SK-N-SH treated with all-trans-retinoic acid at 6 μM for 48 hours (cell line): ENCODE results near the gene CRIP1.

Source experiments
- ATAC-seq: fragments of 200-7000 bp; cut with Tn5 transposase; 3 replicates; pipeline ENCODE4 v1.9.1; 2020; ENCODE audit warnings: mild to moderate bottlenecking, moderate library complexity
- ARNTL ChIP-seq: fragments of 450-650 bp; formaldehyde crosslinking; IDR thresholded peaks from 2 replicates; pipeline ENCODE4 v1.5.0; 2020; ENCODE audit warnings: low read depth, mild to moderate bottlenecking, moderate library complexity, borderline replicate concordance
- BACH2 ChIP-seq: fragments of 250-450 bp; sonication (Bioruptor Pico); IDR thresholded peaks from 2 replicates; pipeline ENCODE4 v1.9.0; 2021; ENCODE audit warnings: mild to moderate bottlenecking, borderline replicate concordance
- CSDC2 ChIP-seq: fragments of 250-450 bp; sonication (Bioruptor Pico); IDR thresholded peaks from 2 replicates; pipeline ENCODE4 v1.5.0; 2020; ENCODE audit warnings: mild to moderate bottlenecking, moderate library complexity
- ESRRG ChIP-seq: fragments of 250-450 bp; sonication (Bioruptor Pico); IDR thresholded peaks from 2 replicates; pipeline ENCODE4 v1.6.1; 2021; ENCODE audit warnings: mild to moderate bottlenecking
- GLIS3 ChIP-seq: fragments of 250-450 bp; sonication (Bioruptor Pico); IDR thresholded peaks from 2 replicates; pipeline ENCODE4 v1.5.0; 2020; ENCODE audit warnings: mild to moderate bottlenecking, moderate library complexity
- ISL1 ChIP-seq: fragments of 250-450 bp; sonication (Bioruptor Pico); IDR thresholded peaks from 2 replicates; pipeline ENCODE4 v2.1.2; 2022; ENCODE audit warnings: mild to moderate bottlenecking, moderate library complexity
- OSR1 ChIP-seq: fragments of 250-450 bp; sonication (Bioruptor Pico); IDR thresholded peaks from 2 replicates; pipeline ENCODE4 v1.8.0; 2022; ENCODE audit warnings: moderate library complexity, mild to moderate bottlenecking, inconsistent platforms
- RARB ChIP-seq: fragments of 250-450 bp; sonication (Bioruptor Pico); IDR thresholded peaks from 2 replicates; pipeline ENCODE4 v1.8.0; 2021; ENCODE audit warnings: mild to moderate bottlenecking, moderate library complexity
- TCF4 ChIP-seq: fragments of 250-450 bp; sonication (Bioruptor Pico); IDR thresholded peaks from 2 replicates; pipeline ENCODE4 v1.8.0; 2021; ENCODE audit warnings: mild to moderate bottlenecking, moderate library complexity, borderline replicate concordance
- TOX ChIP-seq: fragments of 250-450 bp; sonication (Bioruptor Pico); IDR thresholded peaks from 2 replicates; pipeline ENCODE4 v1.8.0; 2021; ENCODE audit warnings: mild to moderate bottlenecking, moderate library complexity, borderline replicate concordance
- ZC3H10 ChIP-seq: fragments of 250-450 bp; sonication (Bioruptor Pico); IDR thresholded peaks from 2 replicates; pipeline ENCODE4 v1.5.1; 2021; ENCODE audit warnings: mild to moderate bottlenecking, moderate library complexity
- ZFP3 ChIP-seq: fragments of 250-450 bp; sonication (Bioruptor Pico); IDR thresholded peaks from 2 replicates; pipeline ENCODE4 v1.5.0; 2020; ENCODE audit warnings: mild to moderate bottlenecking, moderate library complexity
- ZFP30 ChIP-seq: fragments of 450-650 bp; formaldehyde crosslinking; IDR thresholded peaks from 2 replicates; pipeline ENCODE4 v1.5.0; 2022; ENCODE audit warnings: mild to moderate bottlenecking, moderate library complexity
- ZNF565 ChIP-seq: fragments of 450-650 bp; formaldehyde crosslinking; conservative IDR thresholded peaks from 2 replicates; pipeline ENCODE4 v1.5.0; 2020; ENCODE audit warnings: low read depth, mild to moderate bottlenecking, moderate library complexity
- ZNF70 ChIP-seq: fragments of 450-650 bp; formaldehyde crosslinking; IDR thresholded peaks from 2 replicates; pipeline ENCODE4 v1.5.0; 2020; ENCODE audit warnings: mild to moderate bottlenecking, moderate library complexity
- ZNF8 ChIP-seq: fragments of 450-650 bp; formaldehyde crosslinking; IDR thresholded peaks from 2 replicates; pipeline ENCODE4 v1.5.0; 2020; ENCODE audit warnings: mild to moderate bottlenecking, moderate library complexity
- TF ChIP-seq, protein P1 (sequence below): fragments of 250-450 bp; sonication (Bioruptor Pico); IDR thresholded peaks from 2 replicates; pipeline ENCODE4 v1.5.1; 2021; ENCODE audit warnings: mild to moderate bottlenecking, moderate library complexity
- TF ChIP-seq, protein P2 (sequence below): fragments of 250-450 bp; sonication (Bioruptor Pico); IDR thresholded peaks from 2 replicates; pipeline ENCODE4 v1.5.0; 2020; ENCODE audit warnings: mild to moderate bottlenecking, moderate library complexity
- TF ChIP-seq, protein P3 (sequence below): fragments of 250-450 bp; sonication (Bioruptor Pico); IDR thresholded peaks from 2 replicates; pipeline ENCODE4 v1.8.0; 2021; ENCODE audit warnings: low read depth, mild to moderate bottlenecking, moderate library complexity, borderline replicate concordance
- TF ChIP-seq, protein P4 (sequence below): fragments of 250-450 bp; sonication (Bioruptor Pico); IDR thresholded peaks from 2 replicates; pipeline ENCODE4 v1.5.1; 2020; ENCODE audit warnings: low read depth, mild to moderate bottlenecking, moderate library complexity
- TF ChIP-seq, protein P5 (sequence below): fragments of 250-450 bp; sonication (Bioruptor Pico); IDR thresholded peaks from 2 replicates; pipeline ENCODE4 v1.8.0; 2020; ENCODE audit warnings: mild to moderate bottlenecking, moderate library complexity, borderline replicate concordance

CRIP1 gene

DNA sequence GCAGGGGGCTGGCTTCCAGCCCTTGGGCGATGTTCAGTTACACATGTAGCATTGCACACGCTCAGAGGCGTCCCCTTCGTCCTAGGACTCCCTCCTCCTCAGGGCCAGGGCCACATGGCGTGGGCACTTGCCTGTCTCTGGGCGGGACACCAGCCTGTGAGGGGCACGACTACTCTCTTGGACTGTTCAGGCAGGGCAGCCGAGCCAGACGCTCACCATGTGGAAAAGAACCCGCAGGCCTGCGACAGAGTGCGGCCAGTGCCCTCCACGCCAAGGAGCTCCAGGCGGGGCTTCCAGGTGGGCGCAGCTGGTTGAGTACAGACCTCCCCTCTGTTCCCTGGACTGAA, 46.2 kb upstream of the CRIP1 start:
- no peak for ATAC-seq
- TF ChIP-seq TCF4 (CRISPR knock-in tag) (no peak), GLIS3 (CRISPR knock-in tag) (no peak), RARB (CRISPR knock-in tag) (no peak), BACH2 (CRISPR knock-in tag) (no peak), ZNF565 (CRISPR knock-in tag) (no peak), ZNF8 (CRISPR knock-in tag) (no peak)
- TF ChIP-seq, protein P1, sequence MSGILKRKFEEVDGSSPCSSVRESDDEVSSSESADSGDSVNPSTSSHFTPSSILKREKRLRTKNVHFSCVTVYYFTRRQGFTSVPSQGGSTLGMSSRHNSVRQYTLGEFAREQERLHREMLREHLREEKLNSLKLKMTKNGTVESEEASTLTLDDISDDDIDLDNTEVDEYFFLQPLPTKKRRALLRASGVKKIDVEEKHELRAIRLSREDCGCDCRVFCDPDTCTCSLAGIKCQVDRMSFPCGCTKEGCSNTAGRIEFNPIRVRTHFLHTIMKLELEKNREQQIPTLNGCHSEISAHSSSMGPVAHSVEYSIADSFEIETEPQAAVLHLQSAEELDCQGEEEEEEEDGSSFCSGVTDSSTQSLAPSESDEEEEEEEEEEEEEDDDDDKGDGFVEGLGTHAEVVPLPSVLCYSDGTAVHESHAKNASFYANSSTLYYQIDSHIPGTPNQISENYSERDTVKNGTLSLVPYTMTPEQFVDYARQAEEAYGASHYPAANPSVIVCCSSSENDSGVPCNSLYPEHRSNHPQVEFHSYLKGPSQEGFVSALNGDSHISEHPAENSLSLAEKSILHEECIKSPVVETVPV (CRISPR knock-in tag) = no peak
- TF ChIP-seq, protein P2, sequence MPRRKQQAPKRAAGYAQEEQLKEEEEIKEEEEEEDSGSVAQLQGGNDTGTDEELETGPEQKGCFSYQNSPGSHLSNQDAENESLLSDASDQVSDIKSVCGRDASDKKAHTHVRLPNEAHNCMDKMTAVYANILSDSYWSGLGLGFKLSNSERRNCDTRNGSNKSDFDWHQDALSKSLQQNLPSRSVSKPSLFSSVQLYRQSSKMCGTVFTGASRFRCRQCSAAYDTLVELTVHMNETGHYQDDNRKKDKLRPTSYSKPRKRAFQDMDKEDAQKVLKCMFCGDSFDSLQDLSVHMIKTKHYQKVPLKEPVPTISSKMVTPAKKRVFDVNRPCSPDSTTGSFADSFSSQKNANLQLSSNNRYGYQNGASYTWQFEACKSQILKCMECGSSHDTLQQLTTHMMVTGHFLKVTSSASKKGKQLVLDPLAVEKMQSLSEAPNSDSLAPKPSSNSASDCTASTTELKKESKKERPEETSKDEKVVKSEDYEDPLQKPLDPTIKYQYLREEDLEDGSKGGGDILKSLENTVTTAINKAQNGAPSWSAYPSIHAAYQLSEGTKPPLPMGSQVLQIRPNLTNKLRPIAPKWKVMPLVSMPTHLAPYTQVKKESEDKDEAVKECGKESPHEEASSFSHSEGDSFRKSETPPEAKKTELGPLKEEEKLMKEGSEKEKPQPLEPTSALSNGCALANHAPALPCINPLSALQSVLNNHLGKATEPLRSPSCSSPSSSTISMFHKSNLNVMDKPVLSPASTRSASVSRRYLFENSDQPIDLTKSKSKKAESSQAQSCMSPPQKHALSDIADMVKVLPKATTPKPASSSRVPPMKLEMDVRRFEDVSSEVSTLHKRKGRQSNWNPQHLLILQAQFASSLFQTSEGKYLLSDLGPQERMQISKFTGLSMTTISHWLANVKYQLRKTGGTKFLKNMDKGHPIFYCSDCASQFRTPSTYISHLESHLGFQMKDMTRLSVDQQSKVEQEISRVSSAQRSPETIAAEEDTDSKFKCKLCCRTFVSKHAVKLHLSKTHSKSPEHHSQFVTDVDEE (CRISPR knock-in tag) = no peak

DNA sequence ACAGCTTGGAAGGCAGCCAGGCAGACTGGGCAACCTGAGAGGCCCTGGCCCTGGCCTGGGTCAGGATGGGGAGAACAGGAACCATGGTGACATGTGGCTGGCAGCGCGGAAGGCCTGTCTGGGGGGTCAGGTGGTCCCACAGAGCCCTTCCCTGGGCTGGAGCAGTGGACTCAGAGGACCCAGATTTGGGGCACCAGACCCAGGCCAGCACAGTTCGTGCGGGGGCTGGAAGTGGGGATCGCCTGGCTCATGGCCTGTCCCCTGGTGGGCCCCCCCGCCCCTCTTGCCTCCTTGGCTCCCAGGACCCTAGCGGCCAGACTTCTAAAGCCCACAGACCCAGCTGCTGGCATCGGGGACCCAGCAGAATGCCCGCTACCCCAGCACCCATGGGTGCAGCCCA, 45.7 kb upstream of the CRIP1 start:
- TF ChIP-seq ARNTL (no peak), ESRRG (CRISPR knock-in tag) (no peak), ZFP3 (CRISPR knock-in tag) (no peak), TCF4 (CRISPR knock-in tag) (no peak), ZNF8 (CRISPR knock-in tag) (no peak), GLIS3 (CRISPR knock-in tag) (no peak), OSR1 (CRISPR knock-in tag) (no peak), ZC3H10 (no peak), ISL1 (CRISPR knock-in tag) (no peak), ZNF70 (no peak), TOX (no peak), ZFP30 (CRISPR knock-in tag) (no peak), CSDC2 (CRISPR knock-in tag) (no peak)
- TF ChIP-seq, protein P2 (CRISPR knock-in tag) = no peak
- TF ChIP-seq, protein P1 (CRISPR knock-in tag) = no peak
- TF ChIP-seq, protein P3, sequence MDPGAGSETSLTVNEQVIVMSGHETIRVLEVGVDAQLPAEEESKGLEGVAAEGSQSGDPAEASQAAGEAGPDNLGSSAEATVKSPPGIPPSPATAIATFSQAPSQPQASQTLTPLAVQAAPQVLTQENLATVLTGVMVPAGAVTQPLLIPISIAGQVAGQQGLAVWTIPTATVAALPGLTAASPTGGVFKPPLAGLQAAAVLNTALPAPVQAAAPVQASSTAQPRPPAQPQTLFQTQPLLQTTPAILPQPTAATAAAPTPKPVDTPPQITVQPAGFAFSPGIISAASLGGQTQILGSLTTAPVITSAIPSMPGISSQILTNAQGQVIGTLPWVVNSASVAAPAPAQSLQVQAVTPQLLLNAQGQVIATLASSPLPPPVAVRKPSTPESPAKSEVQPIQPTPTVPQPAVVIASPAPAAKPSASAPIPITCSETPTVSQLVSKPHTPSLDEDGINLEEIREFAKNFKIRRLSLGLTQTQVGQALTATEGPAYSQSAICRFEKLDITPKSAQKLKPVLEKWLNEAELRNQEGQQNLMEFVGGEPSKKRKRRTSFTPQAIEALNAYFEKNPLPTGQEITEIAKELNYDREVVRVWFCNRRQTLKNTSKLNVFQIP = no peak
- TF ChIP-seq, all 23 proteins: peak for 0
- ATAC-seq = no peak

DNA sequence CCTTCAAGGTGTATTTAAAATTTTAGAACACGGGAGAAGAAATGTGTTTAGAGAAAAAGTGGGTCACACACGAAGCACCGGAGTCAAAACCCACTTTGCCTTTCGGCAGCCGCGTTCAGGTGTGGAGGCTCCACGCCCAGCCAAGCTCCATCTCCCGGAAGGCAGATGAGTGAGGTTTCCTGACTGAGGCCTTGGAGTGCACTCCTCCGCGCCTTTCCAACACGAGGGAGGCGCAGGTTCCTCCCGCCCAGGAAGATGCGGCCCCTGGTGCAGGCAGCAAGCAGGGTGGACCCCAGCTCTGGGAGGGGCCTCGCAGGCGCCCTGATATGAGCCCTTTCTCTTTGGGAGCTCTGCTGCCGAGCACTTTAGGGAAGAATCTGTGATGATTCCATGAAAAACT, 44.6 kb upstream of the CRIP1 start:
- no peak for ATAC-seq
- TF ChIP-seq ZNF70 (no peak), TOX (no peak), ZNF8 (CRISPR knock-in tag) (no peak), TCF4 (CRISPR knock-in tag) (no peak), RARB (CRISPR knock-in tag) (no peak), BACH2 (CRISPR knock-in tag) (no peak), ZC3H10 (no peak), ESRRG (CRISPR knock-in tag) (no peak), ISL1 (CRISPR knock-in tag) (no peak), OSR1 (CRISPR knock-in tag) (no peak), CSDC2 (CRISPR knock-in tag) (no peak)
- TF ChIP-seq, protein P1 (CRISPR knock-in tag) = no peak
- TF ChIP-seq, protein P4, sequence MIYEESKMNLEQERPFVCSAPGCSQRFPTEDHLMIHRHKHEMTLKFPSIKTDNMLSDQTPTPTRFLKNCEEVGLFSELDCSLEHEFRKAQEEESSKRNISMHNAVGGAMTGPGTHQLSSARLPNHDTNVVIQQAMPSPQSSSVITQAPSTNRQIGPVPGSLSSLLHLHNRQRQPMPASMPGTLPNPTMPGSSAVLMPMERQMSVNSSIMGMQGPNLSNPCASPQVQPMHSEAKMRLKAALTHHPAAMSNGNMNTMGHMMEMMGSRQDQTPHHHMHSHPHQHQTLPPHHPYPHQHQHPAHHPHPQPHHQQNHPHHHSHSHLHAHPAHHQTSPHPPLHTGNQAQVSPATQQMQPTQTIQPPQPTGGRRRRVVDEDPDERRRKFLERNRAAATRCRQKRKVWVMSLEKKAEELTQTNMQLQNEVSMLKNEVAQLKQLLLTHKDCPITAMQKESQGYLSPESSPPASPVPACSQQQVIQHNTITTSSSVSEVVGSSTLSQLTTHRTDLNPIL (CRISPR knock-in tag) = no peak
- TF ChIP-seq, protein P5, sequence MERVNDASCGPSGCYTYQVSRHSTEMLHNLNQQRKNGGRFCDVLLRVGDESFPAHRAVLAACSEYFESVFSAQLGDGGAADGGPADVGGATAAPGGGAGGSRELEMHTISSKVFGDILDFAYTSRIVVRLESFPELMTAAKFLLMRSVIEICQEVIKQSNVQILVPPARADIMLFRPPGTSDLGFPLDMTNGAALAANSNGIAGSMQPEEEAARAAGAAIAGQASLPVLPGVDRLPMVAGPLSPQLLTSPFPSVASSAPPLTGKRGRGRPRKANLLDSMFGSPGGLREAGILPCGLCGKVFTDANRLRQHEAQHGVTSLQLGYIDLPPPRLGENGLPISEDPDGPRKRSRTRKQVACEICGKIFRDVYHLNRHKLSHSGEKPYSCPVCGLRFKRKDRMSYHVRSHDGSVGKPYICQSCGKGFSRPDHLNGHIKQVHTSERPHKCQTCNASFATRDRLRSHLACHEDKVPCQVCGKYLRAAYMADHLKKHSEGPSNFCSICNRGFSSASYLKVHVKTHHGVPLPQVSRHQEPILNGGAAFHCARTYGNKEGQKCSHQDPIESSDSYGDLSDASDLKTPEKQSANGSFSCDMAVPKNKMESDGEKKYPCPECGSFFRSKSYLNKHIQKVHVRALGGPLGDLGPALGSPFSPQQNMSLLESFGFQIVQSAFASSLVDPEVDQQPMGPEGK = no peak
